A673 (cell line): ENCODE data around the gene CNTN1. TPM values are rescaled to one million over a fixed set of nuclear protein-coding genes. Genes with fewer than 3 reads are reported as not detected.

ENCODE experiments used
- BruUV-seq: library from RNA; stranded (reverse); fragments of 400-500 nt; replicated peaks from 2 replicates; lab custom pipeline; 2021; lab: Mats Ljungman, UMichigan
- CTCF ChIA-PET: fragments of 300-600 bp; sonication (Branson Sonifier 250); formaldehyde crosslinking; loops from one replicate; lab custom pipeline; 2022; ENCODE audit warnings: antibody characterized with exemption; lab: Charles Lee
- POLR2A ChIA-PET: fragments of 300-600 bp; sonication (Branson Sonifier 250); formaldehyde crosslinking; loops from one replicate; lab custom pipeline; 2022; ENCODE audit warnings: antibody characterized with exemption; ENCODE audit not compliant: low non-redundant PET; lab: Charles Lee
- DNase-seq: peaks from one replicate; pipeline ENCODE4 v3.0.0-alpha.2; 2015; ENCODE audit warnings: low spot score
- H3K27ac ChIP-seq: fragments of 200-600 bp; sonication (generic); 2 replicates; pipeline ENCODE4 v1.5.1; 2016; ENCODE audit warnings: mixed run types, low read depth, mild to moderate bottlenecking, mixed read lengths, antibody characterized with exemption, low read length; ENCODE audit not compliant: poor library complexity, severe bottlenecking
- H3K27me3 ChIP-seq: fragments of 200-600 bp; sonication (generic); replicated peaks from 2 replicates; pipeline ENCODE4 v1.6.1; 2017; ENCODE audit warnings: mixed run types, low read depth, mild to moderate bottlenecking, mixed read lengths, antibody characterized with exemption, low read length; ENCODE audit not compliant: insufficient read depth, poor library complexity
- H3K36me3 ChIP-seq: fragments of 200-600 bp; sonication (generic); 2 replicates; pipeline ENCODE4 v1.6.1; 2016; ENCODE audit warnings: mixed run types, mild to moderate bottlenecking, mixed read lengths, antibody characterized with exemption, low read length; ENCODE audit not compliant: insufficient read depth, poor library complexity, severe bottlenecking
- H3K4me1 ChIP-seq: fragments of 200-600 bp; sonication (generic); 2 replicates; pipeline ENCODE4 v1.6.1; 2017; ENCODE audit warnings: mixed run types, mild to moderate bottlenecking, mixed read lengths, antibody characterized with exemption, low read length; ENCODE audit not compliant: insufficient read depth, poor library complexity, severe bottlenecking
- H3K4me3 ChIP-seq: fragments of 200-600 bp; sonication (generic); 2 replicates; pipeline ENCODE4 v1.5.1; 2016; ENCODE audit warnings: low read depth, mixed run types, mild to moderate bottlenecking, mixed read lengths, low read length; ENCODE audit not compliant: poor library complexity, severe bottlenecking
- H3K9me3 ChIP-seq: fragments of 200-600 bp; sonication (generic); 2 replicates; pipeline ENCODE4 v1.6.1; 2016; ENCODE audit warnings: mixed run types, low read depth, mild to moderate bottlenecking, mixed read lengths, antibody characterized with exemption, low read length; ENCODE audit not compliant: poor library complexity, severe bottlenecking
- CTCF ChIP-seq: fragments of 300-800, 200-600 bp; sonication (generic); conservative IDR thresholded peaks from 2 replicates; pipeline ENCODE4 v1.5.1; 2017; ENCODE audit warnings: low read depth, mild to moderate bottlenecking, antibody characterized with exemption, low read length, moderate library complexity, mixed read lengths
- EZH2 ChIP-seq: fragments of 200-600 bp; sonication (generic); IDR thresholded peaks from 2 replicates; pipeline ENCODE4 v1.6.1; 2017; ENCODE audit warnings: borderline replicate concordance, low read depth, mild to moderate bottlenecking, mixed read lengths, antibody characterized with exemption, low read length; ENCODE audit not compliant: poor library complexity, severe bottlenecking
- intact Hi-C: fragments of 100-400 bp; cut with micrococcal nuclease; formaldehyde crosslinking; loops from one replicate; pipeline ENCODE4 v1.10.0; 2022; ENCODE audit not compliant: unreplicated experiment
- total RNA-seq: library from RNA; stranded (reverse); gene quantifications from 2 replicates; pipeline ENCODE4 v1.2.3, GENCODE V29; 2021

CNTN1 gene
- total RNA-seq, 1 experiment from 2014 or later = 0.90 TPM

GRCh38 chr12:40802656-40803055, 110.4 kb downstream of the CNTN1 start:
- no TSS peak for BruUV-seq
- ChIA-PET CTCF (no interaction called here), POLR2A (no interaction called here)
- TF ChIP-seq CTCF (no peak), EZH2 (no peak)
- Histone ChIP-seq H3K4me3 (no peak overlapping the region), H3K4me1 (no peaks in the 10 kb centered on the region), H3K27ac (no peak overlapping the region), H3K9me3 (no peaks in the 10 kb centered on the region), H3K27me3 (no peaks in the 10 kb centered on the region), H3K36me3 (no peaks in the 10 kb centered on the region)
- DNase-seq = no peak
- intact Hi-C loops = no loop called here

DNA sequence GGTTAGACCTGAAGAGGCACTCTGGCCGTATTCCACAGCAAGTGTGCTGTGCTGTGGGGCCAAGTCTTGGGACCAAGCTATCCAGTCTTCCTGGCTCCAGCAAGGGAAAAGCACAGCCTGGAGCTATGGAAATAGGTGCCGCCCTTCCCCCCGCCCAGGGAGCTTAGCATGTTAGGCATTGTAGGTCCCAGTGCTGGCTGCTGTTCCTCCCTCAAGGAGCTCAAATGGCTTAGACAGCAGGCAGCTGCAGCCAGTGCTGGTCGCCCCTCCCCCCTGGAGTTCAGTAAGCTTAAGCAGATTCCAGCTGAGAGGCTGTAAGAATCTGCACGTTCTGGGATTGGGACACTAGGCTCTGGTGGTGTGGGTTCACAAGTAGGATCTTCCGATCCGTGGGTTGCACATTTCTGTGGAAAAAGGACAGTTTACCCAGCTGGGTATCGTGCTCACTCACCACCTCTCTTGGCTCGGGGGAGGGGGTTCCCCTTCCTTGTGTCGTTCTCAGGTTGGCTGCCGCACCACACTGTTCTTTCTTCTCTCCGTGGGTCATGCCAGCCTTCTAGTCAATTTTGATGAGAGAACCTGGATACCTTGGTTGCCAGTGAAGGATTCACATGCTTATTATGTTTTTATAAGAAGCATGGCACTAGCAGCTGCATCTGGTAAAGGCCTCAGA, 127.3 kb downstream of the CNTN1 start:
- no peak overlapping the region for H3K27ac ChIP-seq
- ChIA-PET POLR2A (no interaction called here), CTCF (no interaction called here)
- no TSS peak for BruUV-seq
- peaks cover 20% of the 10 kb centered on the region for H3K4me1 ChIP-seq
- H3K27me3 ChIP-seq = no peaks in the 10 kb centered on the region
- peak; percentile 77 for DNase-seq
- H3K4me3 ChIP-seq = no peak overlapping the region
- TF ChIP-seq EZH2 = no peak
- no peak for TF ChIP-seq CTCF
- intact Hi-C loops = no loop called here
- H3K36me3 ChIP-seq = no peaks in the 10 kb centered on the region
- no peaks in the 10 kb centered on the region for H3K9me3 ChIP-seq

GRCh38 chr12:40820794-40821484, 128.7 kb downstream of the CNTN1 start:
- no peak for TF ChIP-seq CTCF
- TF ChIP-seq EZH2 = no peak
- no peaks in the 10 kb centered on the region for H3K36me3 ChIP-seq
- H3K9me3 ChIP-seq = no peaks in the 10 kb centered on the region
- H3K4me3 ChIP-seq = no peak overlapping the region
- ChIA-PET CTCF (no interaction called here), POLR2A (no interaction called here)
- peak; percentile 75 for DNase-seq
- H3K4me1 ChIP-seq = peaks cover 20% of the 10 kb centered on the region
- H3K27ac ChIP-seq = no peak overlapping the region
- H3K27me3 ChIP-seq = no peaks in the 10 kb centered on the region
- no TSS peak for BruUV-seq
- intact Hi-C loops = no loop called here
